GM19043 (cell line): ENCODE measurements around the gene ATP9A.
"Not testable (repeated sequence)": the region's sequence is repeated elsewhere in the genome, so short reads cannot be mapped to it uniquely, and the experiment has no call there.

Experiments
- ATAC-seq: cut with Tn5 transposase; IDR thresholded peaks from one replicate; pipeline ENCODE4 v1.9.1; 2021; ENCODE audit warnings: low read depth; ENCODE audit not compliant: unreplicated experiment

Gene ATP9A

DNA sequence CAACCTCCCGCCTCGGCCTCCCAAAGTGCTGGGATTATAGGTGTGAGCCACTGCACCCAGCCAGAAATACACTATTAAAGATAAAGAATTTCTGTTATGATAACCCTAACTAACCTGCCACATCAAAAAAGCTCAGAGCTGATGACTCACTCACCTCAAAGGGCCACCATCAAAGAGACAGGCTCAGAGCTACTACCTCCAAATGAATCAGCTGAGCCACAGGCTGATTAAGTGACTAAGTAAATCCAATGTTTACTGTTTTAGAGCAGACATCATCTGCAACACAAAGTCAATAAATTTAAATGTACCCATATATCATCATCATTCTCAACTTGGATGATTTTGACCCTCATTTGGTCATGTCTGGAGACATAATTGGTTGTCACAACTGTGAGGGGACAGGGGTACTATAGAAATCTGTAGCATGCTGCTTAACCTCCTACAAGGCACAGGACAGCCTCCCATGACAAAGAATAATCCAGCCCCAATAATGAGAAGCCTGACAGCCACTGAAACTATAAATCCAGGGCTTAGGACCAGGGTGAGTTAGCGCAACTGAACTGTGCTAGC is 106.5 kb downstream of the ATP9A start:
- no peak for ATAC-seq

DNA sequence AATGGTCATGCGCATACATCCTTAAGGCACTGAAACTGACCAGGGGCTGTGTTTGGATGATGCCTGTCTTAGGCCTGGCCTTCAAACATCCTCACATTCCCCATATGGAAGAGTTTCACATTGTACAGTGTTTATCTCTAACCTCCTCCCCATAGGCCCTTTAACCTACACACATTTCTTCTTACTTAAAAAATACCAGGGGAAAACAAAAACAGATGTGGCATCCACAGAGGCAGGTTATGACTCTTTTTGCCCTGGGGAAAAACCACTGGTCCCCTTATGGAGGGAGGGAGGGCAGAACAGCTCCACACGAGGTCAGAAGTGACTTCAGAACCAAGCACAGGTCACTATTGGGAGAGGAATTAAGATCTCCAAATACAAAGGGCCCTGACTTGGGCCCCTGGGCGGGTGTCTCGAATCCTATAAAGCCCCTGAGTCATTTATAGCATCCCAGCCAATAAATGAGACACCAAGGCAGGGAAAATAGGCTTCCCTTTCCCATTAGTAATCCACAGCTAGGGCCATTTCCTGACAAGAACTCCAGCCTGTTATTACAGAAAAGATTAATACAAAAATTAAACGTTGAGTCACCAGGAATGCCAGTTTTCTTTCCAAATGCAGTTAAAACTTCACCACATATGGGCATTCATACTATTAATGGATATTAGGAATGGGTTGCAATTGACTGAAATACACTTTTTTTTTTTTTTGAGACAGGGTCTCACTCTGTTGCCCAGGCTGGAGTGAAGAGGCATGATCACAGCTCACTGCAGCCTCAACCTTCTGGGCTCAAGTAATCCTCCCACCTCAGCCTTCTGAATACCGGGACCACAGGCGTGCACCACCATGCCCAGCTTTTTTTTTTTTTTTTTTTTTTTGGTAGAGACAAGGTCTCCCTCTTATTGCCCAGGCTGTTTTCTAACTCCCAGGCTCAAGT is 107.2 kb downstream of the ATP9A start:
- no peak for ATAC-seq

DNA sequence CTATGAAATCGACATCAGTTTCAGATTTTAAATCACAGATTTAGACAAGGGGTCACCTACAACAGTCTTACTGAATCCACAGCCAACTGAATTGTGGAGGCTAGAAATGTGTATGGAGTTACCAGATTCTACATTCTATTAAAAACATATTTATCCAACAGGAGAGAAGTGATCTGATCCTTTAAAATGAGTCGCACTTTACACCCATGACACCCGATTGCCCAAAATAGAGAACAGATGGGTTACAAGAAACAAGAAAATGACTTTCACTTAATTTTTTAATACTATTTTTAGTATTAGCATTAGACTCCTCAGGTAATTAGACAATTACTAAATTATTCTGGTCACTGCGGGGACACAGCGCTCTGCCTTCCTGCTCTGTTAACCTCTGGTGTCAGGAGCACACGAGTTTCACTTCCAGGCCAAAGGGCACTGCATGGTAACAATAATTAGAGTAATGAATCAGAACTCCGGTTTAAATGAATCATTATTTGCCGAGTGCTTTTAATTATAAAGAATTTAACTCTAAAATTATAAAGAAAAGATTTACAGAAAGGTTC is 108.6 kb downstream of the ATP9A start:
- ATAC-seq, result no peak

GRCh38 chr20:51656726-51657260 is 111.4 kb downstream of the ATP9A start:
- ATAC-seq, result no peak

GRCh38 chr20:51656089-51656488 is 112.1 kb downstream of the ATP9A start:
- ATAC-seq, result not testable (repeated sequence)

- ATAC-seq, result no peak
Observed at GRCh38 chr20:51654495-51654894, 113.7 kb downstream of the ATP9A start.

GRCh38 chr20:51654060-51654459 is 114.1 kb downstream of the ATP9A start:
- ATAC-seq, result no peak

DNA sequence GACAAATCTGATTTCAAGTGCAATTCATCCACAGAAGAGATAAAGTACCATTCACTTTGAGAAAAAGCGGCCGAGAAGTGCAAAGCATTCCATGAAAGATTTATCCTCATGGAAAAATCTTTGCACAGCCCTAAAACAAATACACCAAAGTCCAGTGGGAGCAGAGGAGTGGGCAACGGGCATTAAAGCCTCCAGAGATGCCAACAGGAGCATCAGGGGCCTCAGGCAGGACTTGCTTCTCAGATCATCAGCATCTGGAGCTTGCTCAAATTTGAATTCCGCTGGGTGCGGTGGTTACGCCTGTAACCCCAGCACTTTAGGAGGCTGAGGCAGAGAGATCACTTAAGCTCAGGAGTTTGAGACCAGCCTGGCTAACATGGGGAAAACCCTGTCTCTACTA is 115.0 kb downstream of the ATP9A start:
- no peak for ATAC-seq

DNA sequence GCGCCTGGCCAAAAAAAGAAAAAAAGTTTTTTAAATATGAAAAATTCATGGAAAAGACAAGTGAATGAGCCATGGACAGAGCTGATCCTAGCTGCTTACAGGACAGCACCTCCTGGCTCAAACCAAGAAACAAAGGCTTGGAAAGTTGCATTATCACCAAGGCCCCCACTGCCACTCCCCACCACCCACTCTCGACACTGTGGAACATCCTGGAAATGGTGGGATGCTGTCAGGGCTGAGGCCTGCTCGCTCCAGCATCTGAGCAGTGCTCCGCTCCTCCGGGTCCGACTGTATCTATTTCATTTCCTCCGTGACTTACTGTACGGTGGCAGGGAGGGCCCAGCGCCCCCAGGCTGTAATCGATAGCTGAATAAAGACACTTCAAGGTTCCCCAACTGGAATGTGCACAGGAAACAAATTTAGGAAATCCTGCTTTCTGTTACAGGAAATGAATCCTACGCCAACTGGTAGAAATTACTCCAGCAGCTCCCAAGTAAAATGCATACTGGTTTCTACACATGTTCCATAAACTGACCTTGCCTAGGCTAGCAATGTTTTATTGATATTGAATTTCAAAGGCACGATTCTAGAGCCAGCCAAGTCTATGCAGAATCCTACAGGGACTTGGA is 116.2 kb downstream of the ATP9A start:
- ATAC-seq, result no peak

DNA sequence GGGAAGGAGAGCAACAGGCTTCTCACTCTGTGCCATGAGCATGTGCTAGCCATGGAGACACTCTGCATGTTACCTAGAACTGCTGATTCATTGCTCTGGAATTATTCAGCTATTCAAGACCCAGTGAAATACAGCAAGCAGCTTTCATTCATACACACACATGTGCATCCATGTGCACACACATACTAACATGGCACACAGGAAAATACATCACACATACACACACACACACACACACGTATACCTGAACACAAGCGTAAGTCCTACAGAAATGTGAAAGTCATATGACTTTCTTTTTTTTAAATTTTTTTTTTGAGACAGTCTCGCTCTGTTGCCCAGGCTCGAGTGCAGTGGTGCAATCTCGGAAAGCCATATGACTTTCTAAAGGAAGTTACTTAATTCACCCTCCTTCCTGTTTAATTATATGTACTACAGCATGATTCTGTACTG is 117.5 kb downstream of the ATP9A start:
- no peak for ATAC-seq

DNA sequence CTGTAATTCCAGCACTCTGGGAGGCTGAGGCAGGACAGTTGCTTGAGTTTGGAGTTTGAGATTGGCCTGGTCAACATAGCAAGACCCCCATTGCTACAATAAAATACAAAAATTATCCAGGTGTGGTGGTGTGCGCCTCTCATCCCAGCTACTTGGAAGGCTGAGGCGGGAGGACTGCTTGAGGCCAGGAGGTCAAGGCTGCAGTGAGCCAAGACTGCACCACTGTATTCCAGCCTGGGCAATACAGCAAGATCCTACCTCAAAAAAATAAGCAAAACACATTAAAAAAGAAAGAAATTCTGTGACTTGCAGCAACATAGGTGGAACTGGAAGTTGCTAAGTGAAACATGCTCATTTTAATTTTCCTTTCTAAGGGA is 119.6 kb downstream of the ATP9A start:
- ATAC-seq, result no peak

GRCh38 chr20:51647674-51648570 is 120.3 kb downstream of the ATP9A start:
- no peak for ATAC-seq

DNA sequence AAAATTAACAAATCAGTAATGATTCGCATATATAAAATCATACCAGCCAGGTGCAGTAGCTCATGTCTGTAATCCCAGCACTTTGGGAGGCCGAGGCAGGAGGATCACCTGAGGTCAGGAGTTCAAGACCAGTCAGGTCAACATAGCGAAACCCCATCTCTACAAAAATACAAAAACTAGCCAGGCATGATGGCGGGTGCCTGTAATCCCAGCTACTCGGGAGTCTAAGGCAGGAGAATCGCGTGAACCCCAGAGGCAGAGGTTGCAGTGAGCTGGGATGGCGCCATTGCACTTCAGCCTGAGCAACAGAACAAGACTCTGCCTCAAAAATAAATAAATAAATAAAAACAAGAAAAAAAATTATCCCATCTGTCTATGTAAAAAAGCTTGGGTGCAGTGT is 124.4 kb downstream of the ATP9A start:
- ATAC-seq, result not testable (repeated sequence)

GRCh38 chr20:51643390-51643789 is 124.8 kb downstream of the ATP9A start:
- no peak for ATAC-seq

DNA sequence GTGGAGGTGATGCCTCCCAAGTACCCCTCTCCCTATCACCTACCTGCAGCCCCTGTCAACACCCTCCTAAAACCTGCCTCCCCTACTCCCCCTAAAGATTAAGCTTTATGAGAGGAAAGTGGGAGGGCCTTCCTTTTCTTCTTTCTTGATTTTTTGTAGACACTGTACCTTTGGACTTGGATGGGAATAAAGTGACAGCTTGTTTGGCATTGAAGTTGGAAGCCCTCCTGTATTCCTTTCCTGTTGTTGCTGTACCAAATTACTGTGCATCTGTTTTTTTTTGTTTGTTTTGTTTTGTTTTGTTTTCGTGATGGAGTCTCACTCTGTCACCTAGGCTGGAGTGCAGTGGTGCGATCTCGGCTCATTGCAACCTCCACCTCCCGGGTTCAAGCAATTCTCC is 126.3 kb downstream of the ATP9A start:
- ATAC-seq, result no peak

- no peak for ATAC-seq
Observed at GRCh38 chr20:51640743-51641142, 127.4 kb downstream of the ATP9A start.

DNA sequence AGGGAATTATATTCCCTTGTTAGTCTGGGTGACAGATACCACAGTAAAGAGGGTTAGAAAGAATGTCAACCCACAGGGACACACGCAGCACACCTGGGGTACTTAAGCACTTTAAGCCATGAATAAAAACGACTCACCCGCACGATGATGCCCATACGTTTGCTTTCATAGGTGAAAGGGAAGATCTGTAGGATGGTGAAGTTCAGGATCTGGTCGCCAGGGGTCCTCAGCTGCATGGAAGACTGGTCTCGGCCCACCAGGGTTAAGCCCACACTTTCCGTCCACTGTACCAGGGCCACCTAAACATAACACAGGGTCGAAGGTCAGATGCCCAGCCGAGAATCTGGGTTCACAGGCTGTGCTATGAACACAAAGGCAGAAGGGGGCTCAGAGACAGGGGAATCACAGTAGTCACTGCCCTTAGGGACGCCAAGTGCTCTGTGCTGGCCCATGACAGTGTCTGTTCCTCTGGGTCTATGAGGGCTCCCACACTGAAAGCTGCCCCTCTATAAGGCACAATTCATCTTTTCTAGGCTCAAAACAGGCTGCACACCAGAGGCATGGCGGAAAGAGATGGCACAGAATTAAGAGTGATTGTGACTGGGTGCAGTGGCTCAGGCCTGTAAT is 128.9 kb downstream of the ATP9A start:
- no peak for ATAC-seq

DNA sequence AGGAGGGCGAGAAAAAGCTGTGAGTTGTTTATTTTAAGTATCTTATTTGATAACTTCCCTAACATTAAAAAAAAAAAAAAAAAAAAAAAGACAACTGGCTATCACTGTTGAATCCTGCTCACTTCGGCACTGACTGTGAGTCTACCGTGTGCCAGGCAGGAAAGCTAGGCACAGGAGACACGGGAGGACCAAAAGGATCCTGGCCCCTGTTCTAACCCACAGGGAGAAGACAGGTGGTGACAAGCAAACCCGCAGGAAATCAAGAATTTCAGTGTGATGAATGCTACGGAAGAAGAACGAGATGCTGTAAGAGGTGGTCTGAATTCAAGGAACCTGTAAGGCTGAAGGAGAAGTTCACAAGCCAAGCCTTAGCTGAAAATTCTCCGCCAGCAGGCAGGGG is 130.9 kb downstream of the ATP9A start:
- ATAC-seq, result no peak

GRCh38 chr20:51636123-51636522 is 132.1 kb downstream of the ATP9A start:
- no peak for ATAC-seq

GRCh38 chr20:51635680-51636079 is 132.5 kb downstream of the ATP9A start:
- ATAC-seq, result no peak
